Measurements from ENCODE around the gene PGAP6.
A peak's percentile ranks its signal among the peaks of the same experiment; 100 is the strongest.

The PGAP6 gene

DNA sequence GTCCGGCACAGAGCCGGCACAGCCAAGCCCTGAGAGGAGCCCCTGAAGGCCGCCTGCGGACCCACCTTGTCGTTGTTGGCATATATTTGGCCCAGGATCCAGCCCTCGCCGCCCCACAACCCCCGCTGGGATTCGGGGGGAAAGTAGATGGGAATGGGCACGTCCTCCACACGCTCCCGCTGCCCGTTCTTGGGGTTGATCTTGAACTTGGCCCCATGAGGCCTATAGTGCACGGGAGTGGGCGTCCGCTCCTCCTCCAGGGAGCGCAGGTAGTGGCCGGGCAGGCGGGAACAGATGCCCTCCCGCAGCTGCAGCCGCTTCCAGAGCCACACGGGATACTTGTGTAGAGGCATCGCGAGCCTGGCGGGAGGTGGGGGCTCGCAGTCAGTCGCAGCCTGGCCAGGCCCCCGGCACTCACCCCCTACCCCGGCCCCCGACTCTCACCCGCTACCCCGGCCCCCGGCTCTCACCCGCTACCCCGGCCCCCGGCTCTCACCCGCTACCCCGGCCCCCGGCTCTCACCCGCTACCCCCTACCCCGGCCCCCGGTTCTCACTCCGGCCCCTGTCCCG, 11.8 kb downstream of the PGAP6 start:
- H3K4me3 ChIP-seq (ENCODE audit: low read length): peak overlapping the region; percentile 20; the same call in 1 of the 2 replicates
- H3K36me3 ChIP-seq (replicated peaks; ENCODE audit: insufficient read depth, low read length): no peaks in the 10 kb centered on the region
- no peaks in the 10 kb centered on the region for H4K20me1 ChIP-seq (ENCODE audit: insufficient read depth, low read length)
- no peaks in the 10 kb centered on the region for H3K9me2 ChIP-seq (replicated peaks; ENCODE audit: insufficient read depth, low read length)
- TF ChIP-seq EZH2phosphoT487 (IDR thresholded peaks at IDR 0.05; ENCODE audit: low read length) (no peak), EZH2 (optimal IDR thresholded peaks at IDR 0.05; ENCODE audit: low read depth, low read length) (no peak)
- TF ChIP-seq, protein P1, sequence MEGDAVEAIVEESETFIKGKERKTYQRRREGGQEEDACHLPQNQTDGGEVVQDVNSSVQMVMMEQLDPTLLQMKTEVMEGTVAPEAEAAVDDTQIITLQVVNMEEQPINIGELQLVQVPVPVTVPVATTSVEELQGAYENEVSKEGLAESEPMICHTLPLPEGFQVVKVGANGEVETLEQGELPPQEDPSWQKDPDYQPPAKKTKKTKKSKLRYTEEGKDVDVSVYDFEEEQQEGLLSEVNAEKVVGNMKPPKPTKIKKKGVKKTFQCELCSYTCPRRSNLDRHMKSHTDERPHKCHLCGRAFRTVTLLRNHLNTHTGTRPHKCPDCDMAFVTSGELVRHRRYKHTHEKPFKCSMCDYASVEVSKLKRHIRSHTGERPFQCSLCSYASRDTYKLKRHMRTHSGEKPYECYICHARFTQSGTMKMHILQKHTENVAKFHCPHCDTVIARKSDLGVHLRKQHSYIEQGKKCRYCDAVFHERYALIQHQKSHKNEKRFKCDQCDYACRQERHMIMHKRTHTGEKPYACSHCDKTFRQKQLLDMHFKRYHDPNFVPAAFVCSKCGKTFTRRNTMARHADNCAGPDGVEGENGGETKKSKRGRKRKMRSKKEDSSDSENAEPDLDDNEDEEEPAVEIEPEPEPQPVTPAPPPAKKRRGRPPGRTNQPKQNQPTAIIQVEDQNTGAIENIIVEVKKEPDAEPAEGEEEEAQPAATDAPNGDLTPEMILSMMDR (IDR thresholded peaks at IDR 0.05; ENCODE audit: low read length): no peak
- H3K4me2 ChIP-seq (ENCODE audit: low read depth, low read length): peak overlapping the region; percentile 62; the same call in 1 of the 2 replicates
- H3K4me1 ChIP-seq (ENCODE audit: low read length): peaks cover 5% of the 10 kb centered on the region; the same call in 1 of the 2 replicates
- H3K27ac ChIP-seq (ENCODE audit: low read length): no peak overlapping the region
- DNase-seq: no peak
- H3K9me3 ChIP-seq (replicated peaks; ENCODE audit: insufficient read depth, low read length): no peaks in the 10 kb centered on the region
- no peak overlapping the region for H3K9ac ChIP-seq (ENCODE audit: low read length)
- H2AFZ ChIP-seq (ENCODE audit: low read length): no peak overlapping the region
- H3F3A ChIP-seq (ENCODE audit: insufficient read depth, low read length): no peaks in the 10 kb centered on the region
- no peaks in the 10 kb centered on the region for H3K27me3 ChIP-seq (replicated peaks; ENCODE audit: insufficient read depth, low read length)
- H3K79me2 ChIP-seq (ENCODE audit: low read length): 0 out of 2 replicates have a peak, but pooled peaks cover 6% of the 10 kb centered on the region

DNA sequence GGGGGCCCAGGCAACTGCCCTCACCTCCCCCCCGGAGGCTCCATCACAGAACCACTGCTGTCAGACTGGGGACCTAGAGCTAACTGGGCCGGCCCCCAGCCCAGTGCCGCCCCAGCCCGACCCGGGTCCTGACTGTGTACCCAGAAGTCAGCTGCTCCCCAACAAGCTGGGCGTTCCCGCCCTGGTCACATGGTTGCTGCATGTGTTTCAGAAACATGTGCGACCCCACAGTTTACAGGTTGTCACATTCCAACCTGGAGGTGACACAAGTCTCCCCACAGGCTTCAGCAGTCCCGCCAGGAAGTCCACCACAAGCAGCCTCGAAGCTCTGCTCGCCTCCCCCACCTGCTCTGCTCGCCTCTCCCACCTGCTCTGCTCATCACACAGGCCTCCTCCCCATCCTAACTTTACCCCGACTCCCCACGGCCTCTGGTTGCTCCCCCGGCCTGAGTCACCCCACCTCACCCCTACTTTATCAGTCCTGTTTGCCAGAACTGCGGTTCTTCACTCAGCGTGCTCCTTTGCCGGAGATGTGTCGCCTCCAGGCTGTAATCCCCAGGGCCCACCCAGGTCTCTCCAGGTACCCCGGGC, 12.4 kb downstream of the PGAP6 start:
- H3K4me1 ChIP-seq (ENCODE audit: low read length): peaks cover 5% of the 10 kb centered on the region; the same call in 1 of the 2 replicates
- H3K4me2 ChIP-seq (ENCODE audit: low read depth, low read length): peak overlapping the region; percentile 62; the same call in 1 of the 2 replicates
- H3K79me2 ChIP-seq (ENCODE audit: low read length): 0 out of 2 replicates have a peak, but pooled peaks cover 6% of the 10 kb centered on the region
- H4K20me1 ChIP-seq (ENCODE audit: insufficient read depth, low read length): no peaks in the 10 kb centered on the region
- H3K36me3 ChIP-seq (replicated peaks; ENCODE audit: insufficient read depth, low read length): no peaks in the 10 kb centered on the region
- DNase-seq: no peak
- no peak overlapping the region for H2AFZ ChIP-seq (ENCODE audit: low read length)
- no peaks in the 10 kb centered on the region for H3F3A ChIP-seq (ENCODE audit: insufficient read depth, low read length)
- TF ChIP-seq, protein P1 (IDR thresholded peaks at IDR 0.05; ENCODE audit: low read length): no peak
- TF ChIP-seq EZH2 (optimal IDR thresholded peaks at IDR 0.05; ENCODE audit: low read depth, low read length): no peak
- TF ChIP-seq EZH2phosphoT487 (IDR thresholded peaks at IDR 0.05; ENCODE audit: low read length): no peak
- H3K9me2 ChIP-seq (replicated peaks; ENCODE audit: insufficient read depth, low read length): no peaks in the 10 kb centered on the region
- no peaks in the 10 kb centered on the region for H3K27me3 ChIP-seq (replicated peaks; ENCODE audit: insufficient read depth, low read length)
- 0 out of 2 replicates have a peak overlapping the region, but pooled peaks have one; percentile 20 for H3K4me3 ChIP-seq (ENCODE audit: low read length)
- H3K9ac ChIP-seq (ENCODE audit: low read length): no peak overlapping the region
- no peaks in the 10 kb centered on the region for H3K9me3 ChIP-seq (replicated peaks; ENCODE audit: insufficient read depth, low read length)
- no peak overlapping the region for H3K27ac ChIP-seq (ENCODE audit: low read length)

DNA sequence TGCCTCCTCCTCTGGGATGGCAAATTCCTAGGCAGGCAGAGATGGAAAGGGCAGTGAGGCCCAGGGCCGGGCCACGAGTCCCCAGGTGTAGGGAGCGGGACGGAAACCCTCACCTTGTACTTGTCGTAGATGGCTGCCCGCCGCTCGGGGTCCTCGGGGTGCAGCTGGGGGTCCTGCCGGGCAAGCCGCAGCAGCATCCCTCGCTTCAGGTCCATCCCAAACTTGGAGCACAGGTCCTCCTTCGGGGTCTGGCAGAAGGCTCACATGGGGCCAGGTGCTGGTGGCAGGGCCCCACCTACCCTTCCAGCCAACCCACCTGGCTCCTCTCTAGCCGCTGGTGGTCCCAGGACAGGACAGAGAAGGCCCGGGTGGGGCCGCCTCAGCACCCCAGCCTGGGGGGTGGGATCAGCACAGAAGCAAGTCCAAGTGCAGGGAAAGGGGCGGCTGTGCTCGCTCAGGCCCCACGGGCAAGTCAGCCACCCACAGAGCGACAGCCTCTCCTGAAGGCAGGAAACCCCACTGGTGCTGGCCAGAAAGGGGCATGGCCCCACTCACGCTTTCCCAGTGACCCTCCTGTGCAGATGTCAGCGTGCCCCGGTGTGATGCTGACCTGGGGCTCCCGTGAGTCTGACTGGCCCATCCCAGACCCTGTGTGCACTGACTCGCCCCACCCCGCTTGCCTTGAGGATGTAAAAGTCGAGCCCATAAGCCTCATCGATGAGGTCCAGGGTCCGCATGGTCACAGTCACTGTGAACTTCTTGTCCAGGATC, 13.2 kb downstream of the PGAP6 start:
- TF ChIP-seq EZH2 (optimal IDR thresholded peaks at IDR 0.05; ENCODE audit: low read depth, low read length): no peak
- TF ChIP-seq, protein P1 (IDR thresholded peaks at IDR 0.05; ENCODE audit: low read length): no peak
- no peak for TF ChIP-seq EZH2phosphoT487 (IDR thresholded peaks at IDR 0.05; ENCODE audit: low read length)
- no peak for DNase-seq
- Histone ChIP-seq H3K27me3 (replicated peaks; ENCODE audit: insufficient read depth, low read length) (no peaks in the 10 kb centered on the region), H2AFZ (ENCODE audit: low read length) (no peak overlapping the region), H3K4me3 (ENCODE audit: low read length) (no peak overlapping the region), H3K4me2 (ENCODE audit: low read depth, low read length) (no peak overlapping the region), H3K36me3 (replicated peaks; ENCODE audit: insufficient read depth, low read length) (no peaks in the 10 kb centered on the region), H3K9me2 (replicated peaks; ENCODE audit: insufficient read depth, low read length) (no peaks in the 10 kb centered on the region), H3K9ac (ENCODE audit: low read length) (no peak overlapping the region), H3F3A (ENCODE audit: insufficient read depth, low read length) (no peaks in the 10 kb centered on the region), H3K9me3 (replicated peaks; ENCODE audit: insufficient read depth, low read length) (no peaks in the 10 kb centered on the region), H3K79me2 (ENCODE audit: low read length) (0 out of 2 replicates have a peak, but pooled peaks cover 6% of the 10 kb centered on the region), H3K27ac (ENCODE audit: low read length) (no peak overlapping the region), H3K4me1 (ENCODE audit: low read length) (peaks cover 5% of the 10 kb centered on the region; the same call in 1 of the 2 replicates), H4K20me1 (ENCODE audit: insufficient read depth, low read length) (no peaks in the 10 kb centered on the region)

All from MM.1S (cell line).